Right kidney (tissue), 9 donors: ENCODE data around the gene SPATA18.

Source experiments
- DNase-seq: peaks from one replicate; pipeline ENCODE4 v3.0.0-alpha.2; 2016
- long read RNA-seq, 8 donors: transcript quantifications; one replicate each; lab custom pipeline, GENCODE V29; 2026

SPATA18 gene
- long read RNA-seq, donor 1, result 0 reads
- long read RNA-seq, donor 2, result 0 reads
- long read RNA-seq, donor 3, result 0 reads
- long read RNA-seq, donor 4, result 0 reads
- long read RNA-seq, donor 5, result 0 reads
- long read RNA-seq, donor 6, result 0 reads
- long read RNA-seq, donor 7, result 0 reads
- long read RNA-seq, donor 8, result 0 reads

- peak; percentile 76 for DNase-seq
Measured at GRCh38 chr4:52051213-52051614, at the start of gene SPATA18. TSS of gene SPATA18 (plus strand) at chr4:52051304. CDS start at chr4:52051705, 401 bp downstream.

GRCh38 chr4:52001616-52002015 lies 49.5 kb upstream of the SPATA18 start:
- no peak for DNase-seq

- DNase-seq, result no peak
Measured at GRCh38 chr4:52004414-52004813, 46.7 kb upstream of the SPATA18 start.

GRCh38 chr4:52005604-52006273 lies 45.4 kb upstream of the SPATA18 start:
- no peak for DNase-seq

GRCh38 chr4:52006887-52007286 lies 44.2 kb upstream of the SPATA18 start:
- no peak for DNase-seq

- no peak for DNase-seq
Measured at GRCh38 chr4:52010986-52011385, 40.1 kb upstream of the SPATA18 start.

GRCh38 chr4:52012651-52013050 lies 38.5 kb upstream of the SPATA18 start:
- no peak for DNase-seq

GRCh38 chr4:52014903-52015302 lies 36.2 kb upstream of the SPATA18 start:
- DNase-seq, result no peak

- no peak for DNase-seq
Measured at GRCh38 chr4:52015366-52015765, 35.7 kb upstream of the SPATA18 start.

GRCh38 chr4:52016981-52017380 lies 34.1 kb upstream of the SPATA18 start:
- DNase-seq, result no peak

- no peak for DNase-seq
Measured at GRCh38 chr4:52017814-52018213, 33.3 kb upstream of the SPATA18 start.

GRCh38 chr4:52019936-52020657 lies 31.0 kb upstream of the SPATA18 start, which contains the start of gene LRRC66:
TSS of gene LRRC66 (minus strand) at chr4:52020363. CDS start at chr4:52017613, 2,750 bp downstream.
- DNase-seq, result no peak

- no peak for DNase-seq
Measured at GRCh38 chr4:52028970-52029369, 22.1 kb upstream of the SPATA18 start.

- no peak for DNase-seq
Measured at GRCh38 chr4:52032005-52032404, 19.1 kb upstream of the SPATA18 start.

- no peak for DNase-seq
Measured at GRCh38 chr4:52035190-52035589, 15.9 kb upstream of the SPATA18 start.

GRCh38 chr4:52036886-52037530 lies 14.1 kb upstream of the SPATA18 start:
- DNase-seq, result no peak

GRCh38 chr4:52037689-52038102 lies 13.4 kb upstream of the SPATA18 start:
- DNase-seq, result peak; percentile 77

- DNase-seq, result peak; percentile 87
Measured at GRCh38 chr4:52038103-52038912, 12.8 kb upstream of the SPATA18 start, which contains the start of gene SGCB. TSS of gene SGCB (minus strand) at chr4:52038299. CDS start at chr4:52038259, 40 bp downstream.

GRCh38 chr4:52045028-52045427 lies 6.1 kb upstream of the SPATA18 start:
- no peak for DNase-seq

GRCh38 chr4:52049266-52049665 lies 1.8 kb upstream of the SPATA18 start:
- no peak for DNase-seq

GRCh38 chr4:52051615-52052474 lies 741 bp downstream of the SPATA18 start:
- DNase-seq, result peak; percentile 78
